ENCODE data around the gene NCAM1.

The NCAM1 gene

GRCh38 chr11:113317339-113317738, 356.1 kb downstream of the NCAM1 start:
- DNase-seq, result no peak

GRCh38 chr11:113319085-113319484, 357.9 kb downstream of the NCAM1 start:
- no peak for DNase-seq

- no peak for DNase-seq
Observed at GRCh38 chr11:113322158-113322557, 360.9 kb downstream of the NCAM1 start.

GRCh38 chr11:113324250-113324649, 363.0 kb downstream of the NCAM1 start:
- no peak for DNase-seq
